Endothelial cell of umbilical vein (primary cell): Measurements from ENCODE around the gene TIMM8A. TPM values are rescaled to one million over a fixed set of nuclear protein-coding genes. Genes with fewer than 3 reads are reported as not detected.

ENCODE experiments used
- BruUV-seq: library from RNA; stranded (reverse); fragments of 400-500 nt; replicated peaks from 2 replicates; lab custom pipeline; 2021; lab: Mats Ljungman, UMichigan
- CTCF ChIA-PET: fragments of 300-600, 350-600 bp; sonication (Branson Sonifier 250); formaldehyde crosslinking; loops from one replicate; lab custom pipeline; 2021; ENCODE audit warnings: antibody characterized with exemption, inconsistent platforms; lab: Charles Lee
- POLR2A ChIA-PET: fragments of 300-600, 350-600 bp; sonication (Branson Sonifier 250); formaldehyde crosslinking; loops from one replicate; lab custom pipeline; 2021; ENCODE audit warnings: antibody characterized with exemption, inconsistent platforms; lab: Charles Lee
- DNase-seq: peaks from one replicate; pipeline ENCODE4 v3.0.0-alpha.2; 2011; ENCODE audit warnings: low read depth, low spot score
- FAIRE-seq: peaks from 2 replicates; lab custom pipeline; 2011; peaks lifted over from hg19 to GRCh38; lab: Jason Lieb, UNC
- H2AFZ ChIP-seq: 2 replicates; pipeline ENCODE4 v1.6.0; 2012; ENCODE audit warnings: low read depth, low read length, control low read depth, inconsistent platforms
- H3K27ac ChIP-seq: 2 replicates; pipeline ENCODE4 v1.5.1; 2011; ENCODE audit warnings: low read depth, mild to moderate bottlenecking, control low read depth, low read length, moderate library complexity; ENCODE audit not compliant: insufficient read depth
- H3K27me3 ChIP-seq, 2 experiments: 2 replicates each; pipeline versions ENCODE4 v1.6.0 to v1.6.1; 2011; ENCODE audit warnings: low read length in 2 of 2, mixed read lengths in 1 of 2; ENCODE audit not compliant: control insufficient read depth in 2 of 2, insufficient read depth in 2 of 2
- H3K36me3 ChIP-seq, 2 experiments: 2 replicates in 1 of 2; 3 replicates in 1 of 2; pipeline ENCODE4 v1.5.1; 2011; ENCODE audit warnings: low read length in 2 of 2, mild to moderate bottlenecking in 1 of 2, moderate library complexity in 1 of 2; ENCODE audit not compliant: control insufficient read depth in 2 of 2, insufficient read depth in 2 of 2; ENCODE audit errors: extremely low read depth in 1 of 2
- H3K4me1 ChIP-seq: 3 replicates; pipeline ENCODE4 v1.5.1; 2011; ENCODE audit warnings: mild to moderate bottlenecking, low read length; ENCODE audit not compliant: control insufficient read depth, insufficient read depth; ENCODE audit errors: extremely low read depth
- H3K4me2 ChIP-seq: 2 replicates; pipeline ENCODE4 v1.6.1; 2011; ENCODE audit warnings: low read length, control low read depth, mixed read lengths; ENCODE audit not compliant: insufficient read depth
- H3K4me3 ChIP-seq, 3 experiments: fragments of 200-600 bp in 1 of 3; sonication (generic), shearing (Covaris generic) in 1 of 3; replicated peaks in 1 of 3; 2 replicates each; pipeline ENCODE4 v1.5.1; 2011 to 2016; ENCODE audit warnings: control low read depth in 3 of 3, low read length in 3 of 3, mild to moderate bottlenecking in 2 of 3, inconsistent platforms in 1 of 3, low read depth in 1 of 3, moderate library complexity in 1 of 3; ENCODE audit not compliant: insufficient read depth in 1 of 3
- H3K79me2 ChIP-seq: 2 replicates; pipeline ENCODE4 v1.6.0; 2012; ENCODE audit warnings: low read length, inconsistent platforms; ENCODE audit not compliant: control insufficient read depth, insufficient read depth
- H3K9ac ChIP-seq: replicated peaks from 2 replicates; pipeline ENCODE3; 2011; ENCODE audit warnings: low read length, control low read depth; ENCODE audit not compliant: insufficient read depth; ENCODE audit errors: extremely low read depth
- H3K9me1 ChIP-seq: replicated peaks from 3 replicates; pipeline ENCODE4 v1.6.0; 2011; ENCODE audit warnings: mild to moderate bottlenecking, low read length; ENCODE audit not compliant: control insufficient read depth, insufficient read depth; ENCODE audit errors: extremely low read depth
- H3K9me3 ChIP-seq: replicated peaks from 2 replicates; pipeline ENCODE4 v1.5.1; 2012; ENCODE audit warnings: low read length, inconsistent platforms; ENCODE audit not compliant: control insufficient read depth, insufficient read depth
- H4K20me1 ChIP-seq: replicated peaks from 2 replicates; pipeline ENCODE3; 2011; ENCODE audit warnings: mild to moderate bottlenecking, low read length; ENCODE audit not compliant: control insufficient read depth, insufficient read depth; ENCODE audit errors: extremely low read depth
- EZH2 ChIP-seq: IDR thresholded peaks from 2 replicates; pipeline ENCODE4 v1.6.1; 2012; ENCODE audit warnings: borderline replicate concordance, low read depth, mild to moderate bottlenecking, moderate library complexity, low read length, inconsistent platforms; ENCODE audit not compliant: severe bottlenecking
- FOS ChIP-seq: IDR thresholded peaks from 2 replicates; pipeline ENCODE4 v1.6.1; 2011; ENCODE audit warnings: mild to moderate bottlenecking, low read length, moderate library complexity, borderline replicate concordance; ENCODE audit not compliant: insufficient read depth
- GATA2 ChIP-seq: IDR thresholded peaks from 2 replicates; pipeline ENCODE4 v1.7.0; 2011; ENCODE audit warnings: low read depth, mild to moderate bottlenecking, moderate library complexity, mixed read lengths, low read length; ENCODE audit not compliant: insufficient read length, insufficient read depth
- JUN ChIP-seq: IDR thresholded peaks from 2 replicates; pipeline ENCODE4 v1.6.1; 2011; ENCODE audit warnings: borderline replicate concordance, low read depth; ENCODE audit not compliant: insufficient read length, insufficient read depth
- MAX ChIP-seq: IDR thresholded peaks from 2 replicates; pipeline ENCODE4 v1.6.1; 2011; ENCODE audit not compliant: insufficient read depth, insufficient read length
- POLR2A ChIP-seq: IDR thresholded peaks from 2 replicates; pipeline ENCODE4 v1.6.1; 2012; ENCODE audit warnings: low read depth, mild to moderate bottlenecking, control low read depth, low read length
- POLR2AphosphoS5 ChIP-seq: IDR thresholded peaks from 2 replicates; pipeline ENCODE4 v1.6.1; 2012; ENCODE audit warnings: low read depth, mild to moderate bottlenecking, control low read depth, low read length, moderate library complexity; ENCODE audit not compliant: insufficient read depth
- dilution Hi-C: fragments of 300-500 bp; cut with MboI; formaldehyde crosslinking; loops from one replicate; pipeline ENCODE4 v1.15.0; 2019; ENCODE audit warnings: low sequenced_read_pairs; ENCODE audit not compliant: extremely low pct_ligation_motif_present
- intact Hi-C: fragments of 100-400 bp; cut with micrococcal nuclease; formaldehyde crosslinking; loops from one replicate; pipeline ENCODE4 v1.10.0; 2022
- polyA plus RNA-seq, 4 experiments: library from polyadenylated mRNA; depleted of rRNA in 3 of 4; stranded (reverse) in 3 of 4; unstranded in 1 of 4; fragments of >200 nt; gene quantifications; 2 replicates each; pipeline versions ENCODE4 v1.2.1 to v1.2.3, GENCODE V29; 2011 to 2012; ENCODE audit warnings: missing spikeins in 1 of 4
- total RNA-seq: library from RNA; stranded (reverse); gene quantifications from 2 replicates; pipeline ENCODE4 v1.2.3, GENCODE V29; 2021

TIMM8A gene
- total and polyA plus RNA-seq, 2 donors (not counting 3 experiments of a cell fraction or from before 2014, with no cell fraction given) = 10.9 to 17.5 TPM

GRCh38 chrX:101397779-101398178 lies 49.2 kb upstream of the TIMM8A start:
- H3K36me3 ChIP-seq = peaks cover 0 to 4% of the 10 kb centered on the region in 2 experiments
- intact Hi-C loops (no loop called here), dilution Hi-C loops (no loop called here)
- CTCF ChIA-PET = no interaction called here
- no peaks in the 10 kb centered on the region for H3K9me3 ChIP-seq
- H3K27me3 ChIP-seq = no peaks in the 10 kb centered on the region
- DNase-seq = peak; percentile 45
- H3K9ac ChIP-seq = no peak overlapping the region
- no peaks in the 10 kb centered on the region for H4K20me1 ChIP-seq
- POLR2A ChIA-PET = no interaction called here
- no peaks in the 10 kb centered on the region for H3K9me1 ChIP-seq
- H3K79me2 ChIP-seq = peaks cover 10% of the 10 kb centered on the region
- BruUV-seq = TSS peak; percentile 18
- no peak overlapping the region for H3K27ac ChIP-seq
- no peak overlapping the region for H3K4me2 ChIP-seq
- H2AFZ ChIP-seq = no peak overlapping the region
- H3K4me1 ChIP-seq = peaks cover 10% of the 10 kb centered on the region
- TF ChIP-seq GATA2 = no peak
- no peak for TF ChIP-seq POLR2AphosphoS5
- TF ChIP-seq EZH2 = no peak
- TF ChIP-seq FOS = no peak
- TF ChIP-seq JUN = no peak
- no peak for TF ChIP-seq POLR2A
- TF ChIP-seq MAX = no peak
- no peak for FAIRE-seq
- no peak overlapping the region for H3K4me3 ChIP-seq

GRCh38 chrX:101395789-101396188 lies 47.2 kb upstream of the TIMM8A start:
- intact Hi-C loops (no loop called here), dilution Hi-C loops (no loop called here)
- Histone ChIP-seq H3K36me3 (peaks cover 0 to 4% of the 10 kb centered on the region in 2 experiments), H3K27ac (no peak overlapping the region), H3K9ac (no peak overlapping the region), H4K20me1 (no peaks in the 10 kb centered on the region), H2AFZ (no peak overlapping the region), H3K4me1 (peaks cover 19% of the 10 kb centered on the region), H3K9me3 (no peaks in the 10 kb centered on the region), H3K79me2 (peaks cover 29% of the 10 kb centered on the region), H3K4me2 (no peak overlapping the region), H3K27me3 (no peaks in the 10 kb centered on the region), H3K4me3 (no peak overlapping the region), H3K9me1 (no peaks in the 10 kb centered on the region)
- POLR2A ChIA-PET = no interaction called here
- DNase-seq (no peak), FAIRE-seq (no peak)
- CTCF ChIA-PET = no interaction called here
- TF ChIP-seq GATA2 (no peak), EZH2 (no peak), POLR2AphosphoS5 (no peak), MAX (no peak), JUN (no peak), FOS (no peak)
- no TSS peak for BruUV-seq
